LNCaP clone FGC (cell line): ENCODE measurements around the gene ZNF222.
A peak's percentile ranks its signal among the peaks of the same experiment; 100 is the strongest.

Source experiments
- DNase-seq: peaks from one replicate; pipeline ENCODE4 v3.0.0-alpha.2; 2011; ENCODE audit warnings: low read depth
- H3K4me3 ChIP-seq: 2 replicates; pipeline ENCODE4 v1.5.1; 2011; ENCODE audit warnings: mild to moderate bottlenecking, low read depth, low read length, control low read depth
- TF ChIP-seq, protein P1 (sequence below): IDR thresholded peaks from 2 replicates; pipeline ENCODE4 v1.5.1; 2012; ENCODE audit warnings: mild to moderate bottlenecking; ENCODE audit not compliant: control insufficient read depth, insufficient read depth; ENCODE audit errors: extremely low read depth

ZNF222 gene

DNA sequence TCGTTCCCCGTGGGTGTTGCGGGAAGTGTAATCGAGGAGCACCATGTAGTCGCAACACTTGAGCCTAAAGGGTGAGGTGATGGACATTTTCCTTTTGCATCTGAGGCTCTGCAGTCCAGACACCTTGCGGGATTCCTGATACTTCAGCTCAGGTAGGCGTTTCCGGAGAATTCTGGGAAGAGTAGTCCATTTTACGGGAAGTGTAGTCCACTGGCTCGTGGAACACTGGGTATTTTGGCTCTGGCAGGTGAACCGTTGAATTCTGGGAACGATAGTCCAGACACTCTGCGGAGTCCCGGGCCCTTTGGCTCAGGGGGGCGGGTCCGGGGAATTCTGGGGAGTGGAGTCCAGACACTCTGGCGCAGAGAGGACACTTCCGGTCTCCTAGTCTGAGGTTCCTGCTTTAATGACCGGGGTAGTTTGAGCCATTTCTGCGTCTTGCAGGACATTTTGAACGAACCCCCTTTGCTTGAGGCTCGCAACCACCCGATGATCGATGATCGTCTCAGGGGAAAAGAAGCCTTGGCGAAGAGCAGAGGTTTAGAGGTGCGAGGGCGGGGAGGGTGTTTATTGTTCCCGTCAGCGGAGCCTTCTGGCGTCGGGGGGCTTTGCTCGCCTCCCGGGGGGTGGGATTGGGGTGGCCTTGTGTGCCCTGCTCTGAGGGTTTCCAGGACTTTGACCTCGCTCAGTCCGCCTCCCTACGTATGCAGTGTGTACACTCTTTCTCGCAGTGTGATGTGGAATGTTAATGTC lies 26.6 kb downstream of the ZNF222 start, which contains the start of gene ZNF223:
TSS of gene ZNF223 (plus strand) at position 387 of the 753 bp plus-strand sequence. CDS start 3,141 bp downstream, outside the sequence.
- TF ChIP-seq, protein P1, sequence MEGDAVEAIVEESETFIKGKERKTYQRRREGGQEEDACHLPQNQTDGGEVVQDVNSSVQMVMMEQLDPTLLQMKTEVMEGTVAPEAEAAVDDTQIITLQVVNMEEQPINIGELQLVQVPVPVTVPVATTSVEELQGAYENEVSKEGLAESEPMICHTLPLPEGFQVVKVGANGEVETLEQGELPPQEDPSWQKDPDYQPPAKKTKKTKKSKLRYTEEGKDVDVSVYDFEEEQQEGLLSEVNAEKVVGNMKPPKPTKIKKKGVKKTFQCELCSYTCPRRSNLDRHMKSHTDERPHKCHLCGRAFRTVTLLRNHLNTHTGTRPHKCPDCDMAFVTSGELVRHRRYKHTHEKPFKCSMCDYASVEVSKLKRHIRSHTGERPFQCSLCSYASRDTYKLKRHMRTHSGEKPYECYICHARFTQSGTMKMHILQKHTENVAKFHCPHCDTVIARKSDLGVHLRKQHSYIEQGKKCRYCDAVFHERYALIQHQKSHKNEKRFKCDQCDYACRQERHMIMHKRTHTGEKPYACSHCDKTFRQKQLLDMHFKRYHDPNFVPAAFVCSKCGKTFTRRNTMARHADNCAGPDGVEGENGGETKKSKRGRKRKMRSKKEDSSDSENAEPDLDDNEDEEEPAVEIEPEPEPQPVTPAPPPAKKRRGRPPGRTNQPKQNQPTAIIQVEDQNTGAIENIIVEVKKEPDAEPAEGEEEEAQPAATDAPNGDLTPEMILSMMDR: no peak
- H3K4me3 ChIP-seq: peak within 1 kb of the TSS; percentile 79
- DNase-seq: peak; percentile 82

DNA sequence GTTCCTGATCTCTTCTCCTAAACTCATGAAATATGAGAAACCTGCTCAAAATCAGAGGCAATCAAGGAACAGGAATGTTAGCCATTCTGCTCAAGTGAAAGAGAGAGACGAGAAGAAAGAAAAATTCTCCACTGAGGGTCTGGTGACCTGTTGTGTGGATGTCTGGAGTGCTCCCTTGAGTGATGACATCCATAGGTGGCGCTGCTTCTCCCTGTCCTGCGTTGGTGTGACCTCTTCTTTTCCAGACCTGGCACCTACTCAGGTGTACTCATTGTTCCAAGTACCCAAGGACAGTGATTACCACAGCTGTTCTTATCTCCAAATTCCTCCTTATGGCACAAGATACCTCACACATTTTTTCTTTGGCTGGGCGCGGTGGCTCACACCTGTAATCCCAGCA lies 30.7 kb downstream of the ZNF222 start:
- DNase-seq: no peak
- H3K4me3 ChIP-seq: no peak overlapping the region
- TF ChIP-seq, protein P1: no peak

DNA sequence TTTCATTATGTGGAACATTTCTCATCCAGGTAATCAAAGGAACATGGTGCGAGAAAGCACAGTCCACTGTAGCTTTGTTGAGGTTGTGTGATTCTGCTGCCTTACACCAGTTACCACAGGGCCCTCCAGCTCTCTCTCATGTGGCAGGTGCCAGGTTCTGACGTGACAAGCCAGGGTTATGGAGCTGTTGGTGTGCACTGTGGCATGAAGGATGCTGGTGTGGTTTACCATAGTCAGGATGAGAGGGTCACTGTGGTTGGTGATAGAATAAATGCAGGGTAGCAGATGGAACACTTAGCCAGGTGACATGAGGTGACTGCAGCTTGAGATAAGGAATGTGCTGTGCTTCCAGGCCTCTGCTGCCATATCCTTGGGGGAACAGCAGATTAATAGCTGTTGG lies 34.0 kb downstream of the ZNF222 start:
- H3K4me3 ChIP-seq: no peak overlapping the region
- TF ChIP-seq, protein P1: no peak
- no peak for DNase-seq

DNA sequence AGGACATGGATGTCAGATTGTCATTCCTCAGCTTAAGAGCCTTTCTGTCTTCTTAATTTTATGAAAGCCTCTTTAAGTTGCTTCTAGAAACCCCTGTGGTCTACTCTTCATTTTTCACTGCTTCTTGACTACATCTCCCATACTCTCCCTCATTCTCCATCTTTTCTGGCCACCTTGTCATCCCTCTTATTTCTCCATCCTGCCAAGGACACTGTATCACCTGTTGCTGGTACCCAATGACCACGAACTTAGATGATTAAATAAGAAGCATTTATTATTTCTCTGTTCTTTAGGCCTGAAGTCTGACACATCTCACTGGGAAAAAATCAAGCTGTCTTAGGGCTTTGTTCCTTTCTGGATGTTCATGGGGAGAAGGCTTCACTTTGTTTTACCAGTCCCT lies 35.9 kb downstream of the ZNF222 start:
- no peak for DNase-seq
- H3K4me3 ChIP-seq: no peak overlapping the region
- TF ChIP-seq, protein P1: no peak

DNA sequence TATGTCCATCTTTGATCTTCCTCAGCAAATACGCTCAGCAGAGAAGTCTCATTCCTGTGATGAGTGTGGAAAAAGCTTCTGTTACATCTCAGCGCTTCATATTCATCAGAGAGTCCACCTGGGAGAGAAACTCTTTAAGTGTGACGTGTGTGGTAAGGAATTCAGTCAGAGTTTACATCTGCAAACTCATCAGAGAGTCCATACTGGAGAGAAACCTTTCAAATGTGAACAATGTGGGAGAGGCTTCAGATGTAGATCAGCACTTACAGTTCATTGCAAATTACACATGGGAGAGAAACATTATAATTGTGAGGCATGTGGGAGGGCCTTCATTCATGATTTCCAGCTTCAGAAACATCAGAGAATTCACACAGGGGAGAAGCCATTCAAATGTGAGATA lies 41.1 kb downstream of the ZNF222 start:
- DNase-seq: no peak
- no peak overlapping the region for H3K4me3 ChIP-seq
- TF ChIP-seq, protein P1: no peak

DNA sequence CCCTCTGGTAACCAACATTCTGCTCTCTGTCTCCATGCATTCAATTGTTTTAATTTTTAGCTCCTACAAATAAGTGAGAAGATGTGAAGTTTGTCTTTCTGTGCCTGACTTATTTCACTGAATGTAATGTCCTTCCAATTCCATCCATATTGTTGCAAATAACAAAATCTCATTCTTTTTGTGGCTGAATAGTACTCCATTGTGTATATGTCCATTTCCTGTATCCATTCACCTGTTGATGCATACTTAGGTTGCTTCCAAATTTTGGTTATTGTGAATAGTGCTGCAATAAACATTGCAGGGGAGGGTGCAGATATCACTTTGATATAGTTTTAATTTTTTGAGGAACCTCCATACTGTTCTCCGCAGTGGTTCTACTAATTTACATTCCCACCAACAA lies 44.2 kb downstream of the ZNF222 start:
- no peak overlapping the region for H3K4me3 ChIP-seq
- TF ChIP-seq, protein P1: no peak
- DNase-seq: no peak

DNA sequence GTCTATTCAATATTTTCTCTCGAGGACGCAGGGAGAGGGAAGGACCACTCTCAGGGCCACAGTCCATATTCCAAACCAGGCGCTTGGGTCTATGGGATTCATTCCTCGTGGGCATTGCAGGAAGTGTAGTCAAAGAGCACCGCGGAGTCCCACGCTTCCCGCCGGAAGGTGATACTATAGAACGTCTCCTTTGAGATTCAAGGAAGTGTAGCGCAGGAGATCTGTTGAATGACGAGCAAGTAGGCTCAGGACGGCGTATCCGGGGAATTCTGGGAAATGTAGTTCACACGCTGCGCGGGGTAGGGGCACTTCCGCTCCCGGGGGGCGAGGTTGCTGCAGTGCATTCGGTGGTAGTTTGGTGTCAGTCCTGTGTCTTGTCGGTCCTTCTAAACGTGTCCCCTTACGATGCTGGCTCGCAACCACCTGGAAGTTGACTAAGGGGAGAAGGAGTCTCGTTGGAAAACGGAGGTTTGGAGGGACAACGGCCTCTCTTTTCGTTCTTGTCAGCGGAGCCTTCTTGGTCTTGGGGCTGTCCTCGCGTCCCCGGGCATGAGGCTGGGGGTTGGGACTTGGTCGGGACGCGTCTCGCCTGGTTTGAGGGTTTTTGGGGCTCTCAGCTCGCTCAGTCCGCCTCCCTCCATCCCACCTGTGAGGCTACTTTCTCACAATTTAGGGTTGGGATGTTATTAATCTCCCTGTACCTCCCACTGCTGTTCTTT lies 46.8 kb downstream of the ZNF222 start, which contains the start of gene ZNF284:
TSS of gene ZNF284 (plus strand) at position 336 of the 719 bp plus-strand sequence. CDS start 4,231 bp downstream, outside the sequence.
- peak within 1 kb of the TSS; percentile 69 for H3K4me3 ChIP-seq
- peak; percentile 63 for DNase-seq
- TF ChIP-seq, protein P1: no peak
